Mammary epithelial cell (primary cell): Measurements from ENCODE around the gene LIPN.

ENCODE experiments used
- EZH2 ChIP-seq: IDR thresholded peaks from 2 replicates; pipeline ENCODE4 v1.6.1; 2012; ENCODE audit warnings: low read length, inconsistent platforms, borderline replicate concordance
- TF ChIP-seq, protein P1 (sequence below), 2 donors: IDR thresholded peaks in 1 of 2; conservative IDR thresholded peaks in 1 of 2; 2 replicates each; pipeline ENCODE4 v1.5.1; 2011 to 2012; ENCODE audit warnings: inconsistent platforms in 2 of 2, low read length in 2 of 2, mild to moderate bottlenecking in 2 of 2, control low read depth in 1 of 2, low read depth in 1 of 2; ENCODE audit not compliant: insufficient read depth in 1 of 2; ENCODE audit errors: extremely low read depth in 1 of 2

GRCh38 chr10:88783724-88784123 is 23.9 kb downstream of the LIPN start:
- no peak for TF ChIP-seq EZH2
- TF ChIP-seq, protein P1, sequence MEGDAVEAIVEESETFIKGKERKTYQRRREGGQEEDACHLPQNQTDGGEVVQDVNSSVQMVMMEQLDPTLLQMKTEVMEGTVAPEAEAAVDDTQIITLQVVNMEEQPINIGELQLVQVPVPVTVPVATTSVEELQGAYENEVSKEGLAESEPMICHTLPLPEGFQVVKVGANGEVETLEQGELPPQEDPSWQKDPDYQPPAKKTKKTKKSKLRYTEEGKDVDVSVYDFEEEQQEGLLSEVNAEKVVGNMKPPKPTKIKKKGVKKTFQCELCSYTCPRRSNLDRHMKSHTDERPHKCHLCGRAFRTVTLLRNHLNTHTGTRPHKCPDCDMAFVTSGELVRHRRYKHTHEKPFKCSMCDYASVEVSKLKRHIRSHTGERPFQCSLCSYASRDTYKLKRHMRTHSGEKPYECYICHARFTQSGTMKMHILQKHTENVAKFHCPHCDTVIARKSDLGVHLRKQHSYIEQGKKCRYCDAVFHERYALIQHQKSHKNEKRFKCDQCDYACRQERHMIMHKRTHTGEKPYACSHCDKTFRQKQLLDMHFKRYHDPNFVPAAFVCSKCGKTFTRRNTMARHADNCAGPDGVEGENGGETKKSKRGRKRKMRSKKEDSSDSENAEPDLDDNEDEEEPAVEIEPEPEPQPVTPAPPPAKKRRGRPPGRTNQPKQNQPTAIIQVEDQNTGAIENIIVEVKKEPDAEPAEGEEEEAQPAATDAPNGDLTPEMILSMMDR (conservative IDR thresholded peaks at IDR 0.05 in 1 of 2, IDR thresholded peaks at IDR 0.05 in 1 of 2; ENCODE audit: extremely low read depth in 1 of 2, insufficient read depth in 1 of 2, low read depth in 1 of 2, low read length in 2 of 2): no peak
